Upper lobe of right lung (tissue), 1 donor: ENCODE measurements around the gene GPR141. TPM values are rescaled to one million over a fixed set of nuclear protein-coding genes. Genes with fewer than 3 reads are reported as not detected.

ENCODE experiments used
- ATAC-seq: fragments of 200-7000 bp; cut with Tn5 transposase; one replicate; pipeline ENCODE4 v1.9.1; 2020; ENCODE audit warnings: mild to moderate bottlenecking, moderate library complexity
- DNase-seq: peaks from one replicate; pipeline ENCODE4 v3.0.0-alpha.2; 2020
- H3K27ac ChIP-seq: fragments of 200-600 bp; one replicate; pipeline ENCODE4 v1.8.0; 2022
- H3K27me3 ChIP-seq: fragments of 200-600 bp; one replicate; pipeline ENCODE4 v1.8.0; 2022; ENCODE audit warnings: mild to moderate bottlenecking
- H3K36me3 ChIP-seq: fragments of 200-600 bp; one replicate; pipeline ENCODE4 v1.8.0; 2022
- H3K4me1 ChIP-seq: fragments of 200-600 bp; one replicate; pipeline ENCODE4 v1.8.0; 2022
- H3K4me3 ChIP-seq: fragments of 200-600 bp; one replicate; pipeline ENCODE4 v1.8.0; 2022; ENCODE audit warnings: mild to moderate bottlenecking
- H3K9me3 ChIP-seq: fragments of 200-600 bp; one replicate; pipeline ENCODE4 v1.8.0; 2022
- CTCF ChIP-seq: fragments of 200-600 bp; IDR thresholded peaks from one replicate; pipeline ENCODE4 v1.8.0; 2022; ENCODE audit warnings: antibody characterized with exemption
- intact Hi-C: fragments of 100-400 bp; cut with DNase I; formaldehyde crosslinking; loops from one replicate; pipeline ENCODE4 v1.11.0; 2022
- total RNA-seq: library from RNA; stranded (reverse); fragmentation: NEBNext Ultra II Directional; extraction: Animal tissue kit (Norgen Biotek cat#: 25700); gene quantifications from one replicate; pipeline ENCODE4 v1.2.1, GENCODE V29; 2021
- donor health status: DM: no; HTN: yes; CAD: no; lungs with severe emphysema.

Gene GPR141
- total RNA-seq, 1 donor from 2014 or later: 4.0 TPM

- no peak for TF ChIP-seq CTCF
- Histone ChIP-seq H3K36me3 (no peaks in the 10 kb centered on the region), H3K4me1 (no peaks in the 10 kb centered on the region), H3K27me3 (no peaks in the 10 kb centered on the region), H3K9me3 (no peaks in the 10 kb centered on the region), H3K27ac (peak overlapping the region; percentile 65), H3K4me3 (no peak overlapping the region)
- ATAC-seq (peak; percentile 83), DNase-seq (no peak)
- intact Hi-C loops: no loop called here
These were observed 82.4 kb downstream of the GPR141 start for GRCh38 chr7:37765872-37766525.

- DNase-seq (no peak), ATAC-seq (no peak)
- no peaks in the 10 kb centered on the region for H3K36me3 ChIP-seq
- no peaks in the 10 kb centered on the region for H3K9me3 ChIP-seq
- no peaks in the 10 kb centered on the region for H3K4me1 ChIP-seq
- no peak overlapping the region for H3K27ac ChIP-seq
- H3K4me3 ChIP-seq: no peak overlapping the region
- intact Hi-C loops: no loop called here
- no peaks in the 10 kb centered on the region for H3K27me3 ChIP-seq
- no peak for TF ChIP-seq CTCF
These were observed 85.0 kb downstream of the GPR141 start for GRCh38 chr7:37768611-37769010.

- no peaks in the 10 kb centered on the region for H3K36me3 ChIP-seq
- no peaks in the 10 kb centered on the region for H3K4me1 ChIP-seq
- no peak for ATAC-seq
- intact Hi-C loops: no loop called here
- H3K9me3 ChIP-seq: no peaks in the 10 kb centered on the region
- no peak overlapping the region for H3K27ac ChIP-seq
- no peak overlapping the region for H3K4me3 ChIP-seq
- H3K27me3 ChIP-seq: no peaks in the 10 kb centered on the region
- no peak for TF ChIP-seq CTCF
- DNase-seq: no peak
These were observed 85.7 kb downstream of the GPR141 start for GRCh38 chr7:37769291-37769690.

GRCh38 chr7:37769726-37770125 is 86.2 kb downstream of the GPR141 start:
- Histone ChIP-seq H3K4me1 (no peaks in the 10 kb centered on the region), H3K27me3 (no peaks in the 10 kb centered on the region), H3K27ac (no peak overlapping the region), H3K9me3 (no peaks in the 10 kb centered on the region), H3K36me3 (no peaks in the 10 kb centered on the region), H3K4me3 (no peak overlapping the region)
- no peak for TF ChIP-seq CTCF
- intact Hi-C loops: no loop called here
- DNase-seq (no peak), ATAC-seq (no peak)

GRCh38 chr7:37770838-37771237 is 87.3 kb downstream of the GPR141 start:
- DNase-seq (no peak), ATAC-seq (no peak)
- intact Hi-C loops: no loop called here
- no peak overlapping the region for H3K27ac ChIP-seq
- no peak for TF ChIP-seq CTCF
- H3K36me3 ChIP-seq: no peaks in the 10 kb centered on the region
- no peaks in the 10 kb centered on the region for H3K27me3 ChIP-seq
- H3K4me3 ChIP-seq: no peak overlapping the region
- H3K4me1 ChIP-seq: no peaks in the 10 kb centered on the region
- no peaks in the 10 kb centered on the region for H3K9me3 ChIP-seq

GRCh38 chr7:37771342-37771741 is 87.8 kb downstream of the GPR141 start:
- no peak overlapping the region for H3K27ac ChIP-seq
- H3K4me1 ChIP-seq: no peaks in the 10 kb centered on the region
- DNase-seq: no peak
- no peak for ATAC-seq
- H3K4me3 ChIP-seq: no peak overlapping the region
- intact Hi-C loops: no loop called here
- H3K9me3 ChIP-seq: no peaks in the 10 kb centered on the region
- no peak for TF ChIP-seq CTCF
- H3K27me3 ChIP-seq: no peaks in the 10 kb centered on the region
- H3K36me3 ChIP-seq: no peaks in the 10 kb centered on the region
